Activated CD4-positive, alpha-beta T cell treated with anti-CD3 and anti-CD28 coated beads, Interleukin-2, amount 50 U/mL, for 24 hours (primary cell): ENCODE results near the gene SORBS1.

Source experiments
- DNase-seq, 2 donors: peaks; one replicate each; pipeline ENCODE4 v3.0.0-alpha.2; 2020; ENCODE audit warnings: low read depth in 1 of 2, low spot score in 1 of 2

Gene SORBS1

DNA sequence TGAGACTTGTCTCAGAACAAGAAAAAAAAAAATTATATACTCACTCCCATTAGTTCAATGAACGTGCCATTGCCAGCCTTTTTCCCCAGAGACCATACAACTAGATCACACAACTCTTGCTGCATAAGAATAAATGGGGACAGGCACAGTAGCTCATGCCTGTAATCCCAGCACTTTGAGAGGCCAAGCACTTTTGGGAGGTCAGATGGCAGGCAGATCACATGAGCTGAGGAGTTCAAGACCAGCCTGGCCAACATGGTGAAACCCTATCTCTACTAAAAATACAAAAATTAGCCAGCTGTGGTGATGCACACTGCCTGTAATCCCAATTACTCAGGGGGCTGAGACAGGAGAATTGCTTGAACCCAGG lies 284.0 kb downstream of the SORBS1 start:
- no peak for DNase-seq

GRCh38 chr10:95276367-95277200 lies 284.6 kb downstream of the SORBS1 start:
- no peak for DNase-seq

GRCh38 chr10:95275726-95276366 lies 285.3 kb downstream of the SORBS1 start:
- no peak for DNase-seq

- DNase-seq: no peak
Measured at GRCh38 chr10:95273393-95274312, 287.5 kb downstream of the SORBS1 start.

- no peak for DNase-seq
Measured at GRCh38 chr10:95268438-95268837, 292.7 kb downstream of the SORBS1 start.

DNA sequence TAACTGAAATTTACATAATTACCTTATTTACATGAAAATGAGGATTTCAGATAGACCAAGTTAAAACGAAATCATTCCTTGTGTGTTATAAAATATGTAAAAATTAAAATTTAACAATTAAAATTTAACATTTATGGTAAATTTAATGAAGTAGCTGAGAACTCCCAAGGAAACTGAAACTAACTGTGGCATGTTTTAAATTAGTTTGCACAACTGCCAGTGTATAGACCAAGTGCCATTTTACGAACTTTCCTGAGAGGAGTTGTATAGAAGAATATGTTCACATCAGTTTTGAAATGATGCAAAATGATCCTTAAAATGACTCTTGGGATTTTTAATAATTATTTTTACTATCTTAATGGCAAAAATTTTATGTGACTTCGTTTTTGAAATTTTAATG lies 293.9 kb downstream of the SORBS1 start:
- no peak for DNase-seq

GRCh38 chr10:95266674-95267095 lies 294.5 kb downstream of the SORBS1 start:
- no peak for DNase-seq

- no peak for DNase-seq
Measured at GRCh38 chr10:95265572-95265971, 295.6 kb downstream of the SORBS1 start.

GRCh38 chr10:95264227-95265051 lies 296.7 kb downstream of the SORBS1 start:
- no peak for DNase-seq

DNA sequence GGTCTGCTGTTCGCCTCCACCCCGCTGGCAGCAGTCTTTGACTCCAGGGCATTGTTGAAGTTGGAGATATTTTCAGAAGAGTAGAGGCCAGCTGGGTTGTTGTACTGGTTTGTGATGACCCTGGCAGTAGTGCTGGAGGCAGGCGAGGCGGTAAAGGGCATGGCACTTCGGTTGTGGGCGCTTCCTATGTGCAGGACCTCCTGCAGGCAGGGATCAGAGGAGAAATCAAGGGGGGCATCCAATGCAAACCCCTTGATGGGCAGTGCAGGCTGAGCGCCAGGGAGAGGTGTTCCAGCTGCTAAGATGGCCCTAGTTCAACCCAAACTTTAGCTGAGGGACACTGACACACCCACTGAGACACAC lies 297.3 kb downstream of the SORBS1 start:
- no peak for DNase-seq

DNA sequence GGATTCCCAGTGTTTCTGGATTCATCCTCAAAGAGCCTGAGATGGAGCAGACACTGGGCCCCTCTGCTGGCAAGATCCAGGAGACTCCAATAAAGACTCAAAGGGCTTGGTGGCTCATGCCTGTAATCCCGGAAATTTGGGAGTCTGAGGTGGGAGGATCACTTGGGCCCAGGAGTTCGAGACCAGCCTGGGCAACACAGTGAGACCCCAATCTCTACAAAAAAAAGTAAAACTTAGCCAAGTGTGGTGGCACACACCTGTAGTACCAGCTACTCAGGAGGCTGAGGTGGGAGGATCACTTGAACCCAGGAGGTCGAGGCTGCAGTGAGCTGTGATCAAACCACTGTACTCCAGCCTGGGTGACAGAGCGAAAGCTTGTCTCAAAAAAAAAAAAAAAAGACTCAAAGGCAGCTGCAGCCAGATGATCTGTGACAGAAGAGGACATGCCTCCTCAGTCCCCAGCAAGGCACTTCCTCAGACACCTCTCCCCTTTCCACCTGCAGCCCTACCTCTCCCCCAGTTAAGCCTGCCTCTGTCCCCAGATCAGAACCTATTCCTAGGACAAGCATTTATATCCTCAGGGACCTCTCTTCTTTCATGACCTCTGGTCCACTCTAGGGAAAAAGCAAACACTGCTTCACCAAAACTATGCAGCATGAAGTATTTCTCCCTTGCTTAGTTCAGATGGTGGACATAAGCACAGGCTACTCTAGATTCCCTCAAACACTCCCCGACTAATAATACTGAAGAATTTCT lies 298.2 kb downstream of the SORBS1 start:
- no peak for DNase-seq

DNA sequence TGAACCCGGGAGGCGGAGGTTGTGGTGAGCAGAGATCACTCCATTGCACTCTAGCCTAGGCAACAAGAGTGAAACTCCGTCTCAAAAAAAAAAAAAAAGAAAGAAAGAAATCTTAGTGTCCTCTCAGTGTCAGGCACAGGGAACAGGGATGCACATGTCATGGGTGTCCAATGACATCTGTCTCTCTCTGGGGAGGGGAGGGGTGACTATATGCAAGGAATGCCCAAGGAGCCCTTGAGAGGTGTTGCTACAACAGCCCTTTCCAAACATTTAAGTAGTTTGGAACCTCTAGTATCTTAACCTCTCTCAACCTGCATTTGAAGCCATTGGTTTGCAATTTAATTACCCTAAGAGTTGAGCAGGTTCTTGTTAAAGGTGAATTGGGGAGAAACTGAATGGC lies 299.2 kb downstream of the SORBS1 start:
- DNase-seq: no peak
